PC-9 (cell line): Measurements from ENCODE around the gene GTF3C1.

ENCODE experiments used
- CTCF ChIP-seq: fragments of 200-600 bp; sonication (generic); conservative IDR thresholded peaks from 2 replicates; pipeline ENCODE4 v1.6.1; 2017; ENCODE audit warnings: mixed run types, antibody characterized with exemption, mild to moderate bottlenecking, moderate library complexity
- EZH2 ChIP-seq: fragments of 200-600 bp; sonication (generic); IDR thresholded peaks from 2 replicates; pipeline ENCODE4 v1.8.0; 2017; ENCODE audit warnings: antibody characterized with exemption, low read depth

DNA sequence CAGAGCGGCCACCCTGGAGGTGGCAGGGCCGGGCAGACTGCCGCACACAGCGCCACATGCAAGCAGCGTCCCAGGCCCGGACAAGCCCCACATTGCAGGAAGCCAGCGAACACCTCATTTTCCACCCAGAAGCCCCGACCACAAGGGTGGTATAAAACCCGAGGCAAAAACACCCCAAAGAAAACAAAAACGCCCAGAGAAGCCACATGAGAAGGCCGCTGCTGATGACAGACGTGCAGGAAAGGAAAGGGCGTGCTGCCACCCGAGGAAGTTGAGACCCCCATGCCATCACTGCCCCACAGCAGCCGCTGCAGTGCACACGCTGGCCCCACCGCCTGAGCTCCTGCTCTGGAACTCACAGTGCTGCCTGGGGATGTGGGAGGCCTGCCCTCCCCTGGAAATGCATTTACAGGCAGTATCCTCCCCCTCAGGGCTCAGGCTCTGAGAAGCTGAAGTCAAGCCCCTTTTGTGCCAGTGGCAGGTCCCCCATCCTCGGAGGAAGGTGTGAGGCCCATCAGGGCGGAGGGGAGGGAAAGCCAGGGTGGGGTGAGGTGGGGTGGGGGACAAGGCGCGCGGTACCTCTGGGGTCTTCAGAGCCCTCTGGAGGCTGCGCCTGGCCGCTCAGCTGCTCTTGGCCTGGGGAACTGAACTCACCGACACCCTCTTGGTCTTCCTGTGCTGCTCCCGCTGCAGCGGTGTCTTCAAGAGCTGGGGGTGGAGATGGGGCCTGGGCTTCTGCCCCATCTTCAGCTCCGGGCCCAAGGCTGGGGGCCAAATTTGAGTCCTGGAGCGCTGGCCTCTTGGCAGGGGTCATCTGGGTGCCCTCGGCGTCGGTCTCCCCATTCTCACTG is 85.7 kb downstream of the GTF3C1 start:
- no peak for TF ChIP-seq CTCF
- TF ChIP-seq EZH2, result no peak
